IMR-90 (cell line): ENCODE results near the gene TTC8. TPM values are rescaled to one million over a fixed set of nuclear protein-coding genes. Genes with fewer than 3 reads are reported as not detected.

Source experiments
- ATAC-seq: fragments of 200-7000 bp; cut with Tn5 transposase; 2 replicates; pipeline ENCODE4 v1.9.1; 2020; ENCODE audit warnings: low read depth, mild to moderate bottlenecking, moderate library complexity
- BruUV-seq: library from RNA; stranded (reverse); fragments of 400-500 nt; replicated peaks from 2 replicates; lab custom pipeline; 2021; lab: Mats Ljungman, UMichigan
- CTCF ChIA-PET: fragments of 300-600 bp; formaldehyde crosslinking; extraction: SDS; loops from one replicate; lab custom pipeline; 2021; ENCODE audit warnings: antibody characterized with exemption; lab: Yijun Ruan, JAX
- POLR2A ChIA-PET: fragments of 300-600 bp; sonication (Branson Sonifier 250); formaldehyde crosslinking; loops from one replicate; lab custom pipeline; 2022; ENCODE audit warnings: antibody characterized with exemption; ENCODE audit not compliant: unreplicated experiment; lab: Charles Lee
- DNase-seq: peaks from one replicate; pipeline ENCODE4 v3.0.0; 2013
- H2AFZ ChIP-seq: replicated peaks from 2 replicates; pipeline ENCODE3; 2013; ENCODE audit warnings: low read length, mild to moderate bottlenecking; ENCODE audit not compliant: poor library complexity
- H2AK5ac ChIP-seq: 2 replicates; pipeline ENCODE4 v1.6.1; 2013; ENCODE audit warnings: low read depth, low read length, inconsistent platforms
- H2AK9ac ChIP-seq: replicated peaks from 2 replicates; pipeline ENCODE3; 2013; ENCODE audit warnings: mild to moderate bottlenecking, low read depth, low read length, moderate library complexity; ENCODE audit not compliant: poor library complexity
- H2BK120ac ChIP-seq: 2 replicates; pipeline ENCODE4 v1.6.1; 2013; ENCODE audit warnings: low read depth, low read length, inconsistent platforms
- H2BK15ac ChIP-seq: 3 replicates; pipeline ENCODE4 v1.6.1; 2013; ENCODE audit warnings: low read depth, low read length, inconsistent platforms
- H2BK20ac ChIP-seq: 2 replicates; pipeline ENCODE4 v1.6.1; 2013; ENCODE audit warnings: low read depth, mild to moderate bottlenecking, inconsistent platforms, low read length, moderate library complexity
- H2BK5ac ChIP-seq: 2 replicates; pipeline ENCODE4 v1.6.1; 2013; ENCODE audit warnings: mild to moderate bottlenecking, low read depth, low read length, inconsistent platforms; ENCODE audit not compliant: poor library complexity, severe bottlenecking
- H3K14ac ChIP-seq: replicated peaks from 2 replicates; pipeline ENCODE4 v1.6.1; 2013; ENCODE audit warnings: low read depth, low read length, inconsistent platforms
- H3K18ac ChIP-seq: 2 replicates; pipeline ENCODE4 v1.6.1; 2013; ENCODE audit warnings: low read depth, low read length, control low read depth
- H3K23ac ChIP-seq: 2 replicates; pipeline ENCODE4 v1.6.1; 2013; ENCODE audit warnings: low read depth, low read length, inconsistent platforms
- H3K27ac ChIP-seq: 2 replicates; pipeline ENCODE4 v1.5.1; 2013; ENCODE audit warnings: mild to moderate bottlenecking, control low read depth, low read length; ENCODE audit not compliant: insufficient read depth
- H3K27me3 ChIP-seq: 2 replicates; pipeline ENCODE4 v1.6.1; 2013; ENCODE audit warnings: low read length; ENCODE audit not compliant: control insufficient read depth, insufficient read depth
- H3K36me3 ChIP-seq: 2 replicates; pipeline ENCODE4 v1.6.1; 2013; ENCODE audit warnings: low read length, mixed read lengths; ENCODE audit not compliant: control insufficient read depth, insufficient read depth
- H3K4ac ChIP-seq: 2 replicates; pipeline ENCODE4 v1.6.1; 2013; ENCODE audit warnings: low read depth, low read length, inconsistent platforms
- H3K4me1 ChIP-seq: 2 replicates; pipeline ENCODE4 v1.6.1; 2013; ENCODE audit warnings: low read length, mixed read lengths; ENCODE audit not compliant: control insufficient read depth, insufficient read depth
- H3K4me2 ChIP-seq: 2 replicates; pipeline ENCODE4 v1.6.1; 2013; ENCODE audit warnings: low read depth, mild to moderate bottlenecking, control low read depth, low read length, moderate library complexity
- H3K4me3 ChIP-seq: 2 replicates; pipeline ENCODE4 v1.5.1; 2013; ENCODE audit warnings: low read depth, mild to moderate bottlenecking, control low read depth, low read length, moderate library complexity; ENCODE audit not compliant: insufficient read depth
- H3K56ac ChIP-seq: 2 replicates; pipeline ENCODE4 v1.6.1; 2013; ENCODE audit warnings: low read length, inconsistent platforms; ENCODE audit not compliant: insufficient read depth; ENCODE audit errors: extremely low read depth
- H3K79me1 ChIP-seq, 2 experiments: 2 replicates each; pipeline ENCODE4 v1.6.1; 2013; ENCODE audit warnings: low read length in 2 of 2, inconsistent platforms in 1 of 2, low read depth in 1 of 2
- H3K9ac ChIP-seq: 2 replicates; pipeline ENCODE4 v1.6.1; 2013; ENCODE audit warnings: low read depth, low read length, control low read depth
- H3K9me1 ChIP-seq: 2 replicates; pipeline ENCODE4 v1.6.1; 2013; ENCODE audit warnings: low read length, inconsistent platforms; ENCODE audit not compliant: insufficient read depth
- H3K9me3 ChIP-seq: 2 replicates; pipeline ENCODE4 v1.6.1; 2013; ENCODE audit warnings: low read length; ENCODE audit not compliant: control insufficient read depth, insufficient read depth
- H4K20me1 ChIP-seq: 2 replicates; pipeline ENCODE4 v1.6.1; 2013; ENCODE audit warnings: low read length, inconsistent platforms; ENCODE audit not compliant: insufficient read depth
- H4K5ac ChIP-seq: 2 replicates; pipeline ENCODE4 v1.6.1; 2013; ENCODE audit warnings: mild to moderate bottlenecking, low read depth, low read length, control low read depth
- H4K8ac ChIP-seq, 2 experiments: 2 replicates each; pipeline ENCODE4 v1.6.1; 2013; ENCODE audit warnings: low read depth in 2 of 2, low read length in 2 of 2, control low read depth in 1 of 2, inconsistent platforms in 1 of 2
- H4K91ac ChIP-seq: 2 replicates; pipeline ENCODE4 v1.6.1; 2013; ENCODE audit warnings: low read depth, low read length, inconsistent platforms; ENCODE audit not compliant: insufficient read depth
- FOS ChIP-seq: fragments of 150-350 bp; IDR thresholded peaks from 2 replicates; pipeline ENCODE4 v1.6.1; 2016; ENCODE audit warnings: low read depth, low read length
- SMC3 ChIP-seq: fragments of 150-350 bp; IDR thresholded peaks from 2 replicates; pipeline ENCODE4 v1.6.1; 2016; ENCODE audit warnings: low read depth, mild to moderate bottlenecking, antibody characterized with exemption, low read length, moderate library complexity
- USF2 ChIP-seq: fragments of 150-350 bp; IDR thresholded peaks from 2 replicates; pipeline ENCODE4 v1.6.1; 2017; ENCODE audit warnings: mild to moderate bottlenecking, antibody characterized with exemption, low read length, low read depth
- WGBS, 2 experiments: methylation state at CpG; one replicate each; pipeline versions ENCODE4 v1.1.5 to v1.1.7; 2013; ENCODE audit warnings: missing lambda C conversion rate in 2 of 2; ENCODE audit not compliant: insufficient read length in 1 of 2; ENCODE audit errors: extremely low coverage in 2 of 2; 5-methylcytosine and 5-hydroxymethylcytosine counted together
- dilution Hi-C: fragments of 300-500 bp; cut with HindIII; formaldehyde crosslinking; loops from one replicate; pipeline ENCODE4 v1.14.3; 2018; ENCODE audit warnings: low sequenced_read_pairs; ENCODE audit not compliant: unreplicated experiment
- in situ Hi-C: fragments of 300-500 bp; cut with MboI; formaldehyde crosslinking; loops from 3 replicates; pipeline ENCODE4 v1.14.3; 2019; ENCODE audit warnings: low sequenced_read_pairs, inconsistent platforms, mixed read lengths
- intact Hi-C: fragments of 100-400 bp; cut with micrococcal nuclease; formaldehyde crosslinking; loops from 2 replicates; pipeline ENCODE4 v1.10.0; 2022
- polyA plus RNA-seq, 3 experiments: library from polyadenylated mRNA; depleted of rRNA; stranded (reverse); fragments of >200 nt; gene quantifications; 2 replicates each; pipeline ENCODE4 v1.2.3, GENCODE V29; 2012; ENCODE audit warnings: low replicate concordance in 1 of 3
- total RNA-seq: library from RNA; depleted of rRNA; stranded (reverse); fragments of >200 nt; gene quantifications from 2 replicates; pipeline ENCODE4 v1.2.3, GENCODE V29; 2012

The TTC8 gene
- total and polyA plus RNA-seq, 2 of the 4 experiments (the other 2 are of a cell fraction): 48.9 to 84.2 TPM

GRCh38 chr14:88866305-88866704, 41.9 kb downstream of the TTC8 start:
- TF ChIP-seq FOS: 0 out of 2 replicates have a peak, but pooled peaks have one; percentile 14
- TF ChIP-seq SMC3: peak; percentile 8; the same call in 1 of the 2 replicates
- no peak for TF ChIP-seq USF2
- in situ Hi-C loops: no loop called here

More at GRCh38 chr14:88866305-88866704, 41.9 kb downstream of the TTC8 start:
- Histone ChIP-seq H4K91ac (peak overlapping the region; percentile 65; the same call in 1 of the 2 replicates), H3K4ac (peak overlapping the region; percentile 91), H2AK5ac (peak overlapping the region; percentile 84; the same call in 1 of the 2 replicates), H3K14ac (peak overlapping the region; percentile 82), H4K8ac (peak overlapping the region in 1 of 2 experiments; percentile 82; a peak in 2 of 4 replicates), H3K36me3 (peaks cover 12% of the 10 kb centered on the region), H2BK120ac (peak overlapping the region; percentile 89; the same call in 1 of the 2 replicates), H4K5ac (peak overlapping the region; percentile 9; the same call in 1 of the 2 replicates), H3K4me3 (no peak overlapping the region), H3K9me3 (no peaks in the 10 kb centered on the region), H3K27ac (no peak overlapping the region), H2BK5ac (peak overlapping the region; percentile 92), H2AFZ (no peak overlapping the region), H3K18ac (peak overlapping the region; percentile 42; the same call in 1 of the 2 replicates), H2AK9ac (no peak overlapping the region), H3K27me3 (no peaks in the 10 kb centered on the region), H4K20me1 (no peaks in the 10 kb centered on the region), H3K56ac (no peak overlapping the region), H2BK20ac (peak overlapping the region; percentile 80), H2BK15ac (no peak overlapping the region), H3K4me2 (peak overlapping the region; percentile 3; the same call in 1 of the 2 replicates), H3K23ac (peak overlapping the region; percentile 52), H3K9me1 (peaks cover 6% of the 10 kb centered on the region), H3K79me1 (peaks cover 0 to 19% of the 10 kb centered on the region in 2 experiments; a peak in 3 of 4 replicates), H3K4me1 (peaks cover 2% of the 10 kb centered on the region), H3K9ac (no peak overlapping the region; the same call in 1 of the 2 replicates)
- peak; percentile 75 for DNase-seq
- ATAC-seq: peak; percentile 70
- dilution Hi-C loops: no loop called here
- BruUV-seq: no TSS peak
- ChIA-PET POLR2A (no interaction called here), CTCF (interaction anchor here (0.7 to 1.0 kb wide), 2 partner anchors 12 to 26 kb away, joined by 3 to 5 read pairs; no protein-coding TSS in a partner anchor)
- intact Hi-C loops: no loop called here
- no CpG with 5 or more reads among the region's 3 CpGs for WGBS, 2 experiments
